ENCODE results near the gene CALR.
A peak's percentile ranks its signal among the peaks of the same experiment; 100 is the strongest.
"Not testable (repeated sequence)": the region's sequence is repeated elsewhere in the genome, so short reads cannot be mapped to it uniquely, and the experiment has no call there.

Gene CALR

DNA sequence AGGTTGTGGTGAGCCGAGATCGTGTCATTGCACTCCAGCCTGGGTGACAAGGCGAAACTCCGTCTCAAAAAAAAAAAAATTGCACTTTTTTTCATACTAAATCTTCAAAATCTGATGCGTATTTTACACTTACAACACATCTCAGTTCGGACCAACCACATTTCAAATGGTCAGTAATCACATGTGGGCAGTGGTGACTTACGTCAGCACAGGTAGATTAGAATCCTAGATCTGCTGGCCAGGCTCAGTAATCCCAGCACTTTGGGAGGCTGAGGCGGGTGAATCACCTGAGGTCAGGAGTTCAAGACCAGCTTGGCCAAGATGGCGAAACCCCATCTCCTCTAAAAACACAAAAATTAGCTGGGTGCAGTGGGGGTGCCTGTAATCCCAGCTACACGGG lies 3.3 kb upstream of the CALR start:
- DNase-seq, result no peak

GRCh38 chr19:12936582-12936981 lies 1.8 kb upstream of the CALR start:
- no peak for DNase-seq

- no peak for DNase-seq
Observed at GRCh38 chr19:12937093-12937926, 1.1 kb upstream of the CALR start.

DNA sequence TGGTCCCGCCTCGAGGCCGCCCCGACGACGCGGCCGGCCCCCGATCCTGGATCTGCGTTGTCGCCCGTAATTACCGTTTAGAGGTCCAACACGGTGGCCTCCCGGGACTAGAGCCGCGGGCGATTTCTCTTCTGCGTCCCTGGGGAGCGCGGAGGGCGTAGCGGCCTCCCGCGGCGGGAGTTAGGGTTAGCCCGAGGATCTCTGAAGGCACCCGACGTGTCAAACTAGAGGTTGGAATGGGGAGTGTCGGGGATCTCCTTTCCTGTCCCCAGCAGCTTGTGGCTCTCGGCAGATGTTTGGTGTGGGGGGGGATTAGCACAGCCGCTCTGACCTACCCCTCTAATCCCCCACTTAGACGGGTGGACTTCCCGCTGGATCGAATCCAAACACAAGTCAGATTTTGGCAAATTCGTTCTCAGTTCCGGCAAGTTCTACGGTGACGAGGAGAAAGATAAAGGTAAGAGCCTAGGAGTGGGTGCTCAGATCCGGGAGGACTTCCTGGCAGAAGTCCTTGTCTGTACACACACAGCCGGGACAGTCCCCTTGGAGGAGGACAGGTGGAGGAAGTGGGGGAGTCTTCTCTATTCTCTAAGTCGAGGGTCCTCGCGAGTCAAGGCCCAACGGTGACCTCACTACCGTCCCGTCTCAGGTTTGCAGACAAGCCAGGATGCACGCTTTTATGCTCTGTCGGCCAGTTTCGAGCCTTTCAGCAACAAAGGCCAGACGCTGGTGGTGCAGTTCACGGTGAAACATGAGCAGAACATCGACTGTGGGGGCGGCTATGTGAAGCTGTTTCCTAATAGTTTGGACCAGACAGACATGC lies 581 bp downstream of the CALR start:
- no peak for DNase-seq

GRCh38 chr19:12939975-12940423 lies 1.6 kb downstream of the CALR start:
- DNase-seq, result no peak

DNA sequence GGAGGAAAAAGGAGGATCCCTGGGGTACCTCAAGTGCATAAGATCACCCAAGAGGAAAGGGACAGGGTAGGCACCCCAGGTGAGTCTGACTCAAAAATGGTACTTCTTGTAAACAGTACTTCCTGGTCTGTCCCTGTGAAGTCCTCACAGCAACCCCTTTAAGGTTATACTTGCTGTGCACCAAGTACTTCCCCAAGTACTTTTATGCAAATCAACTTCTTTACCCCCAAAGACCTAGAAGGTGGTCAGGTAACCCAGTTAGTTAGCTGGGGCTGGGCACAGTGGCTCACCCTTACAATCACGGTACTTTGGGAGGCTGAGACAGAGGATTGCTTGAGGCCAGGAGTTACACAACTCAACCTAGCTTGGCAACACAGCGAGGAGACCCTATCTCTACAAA lies 2.5 kb downstream of the CALR start:
- no peak for DNase-seq

- DNase-seq, result no peak
Observed at GRCh38 chr19:12943437-12944044, 5.1 kb downstream of the CALR start.

DNA sequence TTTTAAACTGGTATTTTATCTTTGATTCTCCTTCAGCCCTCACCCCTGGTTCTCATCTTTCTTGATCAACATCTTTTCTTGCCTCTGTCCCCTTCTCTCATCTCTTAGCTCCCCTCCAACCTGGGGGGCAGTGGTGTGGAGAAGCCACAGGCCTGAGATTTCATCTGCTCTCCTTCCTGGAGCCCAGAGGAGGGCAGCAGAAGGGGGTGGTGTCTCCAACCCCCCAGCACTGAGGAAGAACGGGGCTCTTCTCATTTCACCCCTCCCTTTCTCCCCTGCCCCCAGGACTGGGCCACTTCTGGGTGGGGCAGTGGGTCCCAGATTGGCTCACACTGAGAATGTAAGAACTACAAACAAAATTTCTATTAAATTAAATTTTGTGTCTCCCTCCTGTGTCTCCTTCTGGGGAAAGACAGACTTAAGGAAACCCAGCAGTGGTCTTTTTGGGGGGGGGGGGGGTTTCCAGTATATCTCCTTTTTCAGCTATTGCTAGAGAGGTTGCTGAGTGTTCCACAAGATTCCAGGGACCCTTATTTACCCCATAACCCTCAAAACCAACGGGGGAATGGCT lies 5.8 kb downstream of the CALR start:
- DNase-seq, result no peak

DNA sequence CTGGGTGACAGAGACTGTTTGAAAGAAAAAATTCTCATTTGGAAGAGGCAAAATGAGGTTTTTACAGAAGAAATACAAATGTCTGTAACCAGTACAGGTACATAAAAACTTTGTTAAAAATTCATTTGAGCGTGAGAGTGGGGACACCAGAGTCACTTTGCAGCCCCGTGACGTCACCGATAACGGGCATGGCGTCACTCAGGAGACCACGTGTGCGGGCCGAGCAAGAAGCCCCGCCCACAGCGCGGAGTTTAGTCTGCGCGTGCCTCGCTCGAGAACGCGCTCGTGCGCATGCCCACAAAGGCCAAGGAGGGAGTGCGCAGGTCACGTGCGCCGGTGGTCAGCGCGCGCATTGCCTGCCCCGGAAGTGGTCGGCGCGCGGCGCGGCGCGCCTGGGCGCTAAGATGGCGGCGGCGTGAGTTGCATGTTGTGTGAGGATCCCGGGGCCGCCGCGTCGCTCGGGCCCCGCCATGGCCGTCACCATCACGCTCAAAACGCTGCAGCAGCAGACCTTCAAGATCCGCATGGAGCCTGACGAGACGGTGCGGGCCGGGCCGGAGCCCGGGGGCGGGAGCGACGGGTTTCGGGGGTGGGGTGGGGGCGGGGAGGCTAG lies 7.2 kb downstream of the CALR start, which contains the start of gene RAD23A:
RAD23A (plus strand) TSS at position 384 of the 613 bp plus-strand sequence; CDS start at position 471, 87 bp downstream.
- peak; percentile 99 for DNase-seq

DNA sequence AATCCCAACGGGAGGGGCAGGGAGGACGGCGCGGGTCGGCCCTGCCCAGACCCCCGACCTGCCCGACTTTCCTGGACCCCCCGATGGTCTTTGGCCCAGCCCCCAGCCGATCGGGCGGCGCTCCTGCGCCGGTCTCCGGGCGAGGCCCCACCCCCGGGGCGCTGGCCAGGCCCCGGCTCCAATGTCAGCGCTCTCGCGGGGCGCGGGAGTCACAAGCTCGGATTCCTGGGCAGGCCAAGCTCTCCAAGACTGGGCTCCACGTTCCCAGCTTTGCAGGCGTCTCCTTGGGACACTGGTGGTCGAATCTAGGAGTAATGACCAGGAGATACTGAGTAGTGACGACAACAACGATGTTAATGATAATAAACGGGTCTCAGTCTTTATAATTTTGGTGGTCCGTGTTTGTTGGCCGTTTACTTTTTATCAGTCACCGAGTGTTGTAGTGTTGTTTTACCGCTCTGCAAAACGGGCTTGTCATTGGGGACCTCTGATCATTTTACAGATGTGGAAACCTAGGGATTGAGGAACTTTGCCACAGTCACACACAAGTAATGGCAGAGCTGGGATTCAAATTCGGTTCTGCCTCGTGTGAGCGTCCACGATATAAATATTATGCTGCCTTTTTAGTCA lies 7.8 kb downstream of the CALR start:
- no peak for DNase-seq

DNA sequence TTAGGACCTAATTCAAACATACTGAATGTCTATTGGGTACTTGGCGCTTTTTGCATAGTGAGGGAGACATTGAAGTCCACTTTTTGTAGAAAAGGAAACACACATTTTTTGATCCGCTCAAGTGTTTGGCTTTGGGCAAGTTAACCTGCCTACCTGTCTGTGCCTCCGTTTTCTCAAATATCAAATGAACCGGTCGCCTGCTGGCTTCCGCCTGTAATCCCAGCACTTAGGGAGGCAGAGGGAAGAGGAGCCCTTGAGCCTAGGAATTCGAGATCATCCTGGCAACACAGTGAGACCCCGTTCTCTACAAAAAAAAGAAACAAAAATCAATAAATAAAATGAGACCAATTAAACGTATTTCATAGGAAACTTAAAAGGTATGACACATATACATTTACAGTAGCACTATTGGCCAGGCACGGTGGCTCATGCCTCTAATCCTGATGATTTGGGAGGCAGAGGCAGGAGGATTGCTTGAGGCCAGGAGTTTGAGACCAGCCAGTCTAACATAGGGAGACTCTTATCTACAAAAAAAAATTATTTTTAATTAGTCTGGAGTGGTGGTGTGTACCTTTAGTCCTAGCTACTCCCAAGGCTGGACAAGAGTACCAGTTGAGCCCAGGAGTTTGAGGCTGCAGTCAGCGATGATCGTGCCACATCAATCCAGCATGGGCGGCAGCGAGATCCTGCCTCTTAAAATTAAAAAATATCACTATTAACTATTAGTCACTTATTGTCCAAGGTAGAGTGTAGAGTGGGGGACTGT lies 8.5 kb downstream of the CALR start:
- DNase-seq, result no peak

DNA sequence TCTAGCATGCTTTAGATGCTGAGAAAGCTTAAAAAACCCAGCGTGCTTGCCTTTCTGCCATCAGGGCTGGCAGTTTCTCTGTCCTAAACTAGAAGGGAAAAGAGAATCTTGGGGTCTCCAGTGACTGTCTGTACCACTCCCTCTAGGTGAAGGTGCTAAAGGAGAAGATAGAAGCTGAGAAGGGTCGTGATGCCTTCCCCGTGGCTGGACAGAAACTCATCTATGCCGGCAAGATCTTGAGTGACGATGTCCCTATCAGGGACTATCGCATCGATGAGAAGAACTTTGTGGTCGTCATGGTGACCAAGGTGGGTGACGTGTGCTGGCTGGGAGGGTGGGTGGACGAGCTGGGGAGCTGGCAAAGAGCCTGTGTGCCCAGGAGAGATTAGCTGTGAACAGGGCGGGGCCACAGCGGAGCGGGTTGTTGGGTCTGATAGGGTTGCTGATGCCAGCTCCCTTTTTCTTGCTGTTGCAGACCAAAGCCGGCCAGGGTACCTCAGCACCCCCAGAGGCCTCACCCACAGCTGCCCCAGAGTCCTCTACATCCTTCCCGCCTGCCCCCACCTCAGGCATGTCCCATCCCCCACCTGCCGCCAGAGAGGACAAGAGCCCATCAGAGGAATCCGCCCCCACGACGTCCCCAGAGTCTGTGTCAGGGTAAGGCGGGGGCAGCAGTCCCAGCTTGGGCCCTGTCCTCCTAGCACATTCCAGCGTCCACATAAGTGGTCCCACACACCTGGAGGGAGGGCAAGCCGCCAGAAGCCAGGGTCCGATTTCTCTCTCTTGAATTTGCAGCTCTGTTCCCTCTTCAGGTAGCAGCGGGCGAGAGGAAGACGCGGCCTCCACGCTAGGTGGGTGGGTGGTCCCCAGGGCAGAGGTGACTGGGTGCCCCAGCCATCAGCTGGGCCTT lies 9.5 kb downstream of the CALR start:
- no peak for DNase-seq

DNA sequence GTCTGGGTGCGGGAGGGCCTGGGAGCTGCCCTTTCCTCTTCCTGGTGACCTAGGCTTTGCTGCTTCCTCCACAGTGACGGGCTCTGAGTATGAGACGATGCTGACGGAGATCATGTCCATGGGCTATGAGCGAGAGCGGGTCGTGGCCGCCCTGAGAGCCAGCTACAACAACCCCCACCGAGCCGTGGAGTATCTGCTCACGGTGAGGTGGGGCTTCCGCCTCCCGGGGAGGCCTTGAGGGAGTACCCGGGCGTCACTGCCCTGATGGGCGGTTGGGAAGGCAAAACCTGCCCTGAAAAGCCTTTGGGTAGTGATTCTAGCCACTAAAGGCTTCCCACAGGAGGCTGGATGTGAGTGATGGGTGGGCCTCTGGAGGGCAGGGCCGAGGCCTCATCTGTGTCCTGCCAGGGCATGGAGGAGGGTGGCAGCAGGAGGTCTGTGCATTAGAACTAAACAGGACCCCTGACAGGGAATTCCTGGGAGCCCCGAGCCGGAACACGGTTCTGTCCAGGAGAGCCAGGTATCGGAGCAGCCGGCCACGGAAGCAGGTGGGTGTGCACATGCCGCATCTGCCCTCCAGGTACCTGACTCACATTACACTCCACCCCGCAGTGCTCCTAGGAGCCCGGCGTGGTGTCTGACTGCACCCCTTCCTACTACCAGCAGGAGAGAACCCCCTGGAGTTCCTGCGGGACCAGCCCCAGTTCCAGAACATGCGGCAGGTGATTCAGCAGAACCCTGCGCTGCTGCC lies 10.4 kb downstream of the CALR start:
- DNase-seq, result no peak

DNA sequence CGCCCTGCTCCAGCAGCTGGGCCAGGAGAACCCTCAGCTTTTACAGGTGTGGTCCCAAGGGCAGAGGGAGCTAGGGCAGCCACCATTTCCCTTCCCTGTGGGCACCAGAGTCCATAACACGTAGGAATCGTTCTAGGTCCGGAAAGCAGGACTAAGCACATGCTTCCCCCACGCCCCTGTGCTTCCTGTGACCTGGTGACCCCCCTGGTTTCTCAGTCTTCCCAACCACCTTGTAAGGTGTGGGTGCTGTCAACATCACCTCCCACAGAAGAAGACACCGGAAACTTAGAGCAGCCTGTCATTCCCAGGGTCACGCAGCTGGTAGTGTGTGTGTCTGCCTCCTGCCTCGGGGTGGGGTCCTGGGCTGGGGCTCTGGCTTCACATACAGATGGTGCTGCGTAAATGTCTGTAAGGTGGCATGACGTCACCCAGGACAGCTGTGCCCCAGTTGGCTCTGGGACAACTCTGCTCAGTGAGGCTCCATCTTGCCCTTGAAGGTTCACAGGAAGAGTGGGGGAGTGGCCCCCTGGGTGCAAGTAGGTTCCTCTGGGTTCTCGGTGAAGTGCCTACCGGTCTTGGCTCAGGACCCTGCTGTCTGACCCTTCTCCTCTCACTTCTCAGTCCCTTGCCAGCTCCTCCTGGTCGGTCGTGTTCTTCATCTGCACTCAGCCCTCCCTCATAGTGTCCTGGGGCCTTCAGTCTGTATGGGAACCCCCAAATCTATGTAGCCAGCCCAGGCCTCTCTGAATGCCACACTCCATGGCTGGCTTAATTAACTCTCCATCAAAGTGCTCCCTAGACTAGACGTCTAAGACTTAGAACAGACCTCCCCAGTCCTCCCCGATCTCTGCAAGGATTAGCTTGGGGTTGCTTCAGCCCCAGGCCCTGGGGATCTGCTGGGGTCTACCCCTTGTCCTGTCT lies 11.2 kb downstream of the CALR start:
- no peak for DNase-seq

GRCh38 chr19:12952050-12952449 lies 13.6 kb downstream of the CALR start:
- DNase-seq, result not testable (repeated sequence)

DNA sequence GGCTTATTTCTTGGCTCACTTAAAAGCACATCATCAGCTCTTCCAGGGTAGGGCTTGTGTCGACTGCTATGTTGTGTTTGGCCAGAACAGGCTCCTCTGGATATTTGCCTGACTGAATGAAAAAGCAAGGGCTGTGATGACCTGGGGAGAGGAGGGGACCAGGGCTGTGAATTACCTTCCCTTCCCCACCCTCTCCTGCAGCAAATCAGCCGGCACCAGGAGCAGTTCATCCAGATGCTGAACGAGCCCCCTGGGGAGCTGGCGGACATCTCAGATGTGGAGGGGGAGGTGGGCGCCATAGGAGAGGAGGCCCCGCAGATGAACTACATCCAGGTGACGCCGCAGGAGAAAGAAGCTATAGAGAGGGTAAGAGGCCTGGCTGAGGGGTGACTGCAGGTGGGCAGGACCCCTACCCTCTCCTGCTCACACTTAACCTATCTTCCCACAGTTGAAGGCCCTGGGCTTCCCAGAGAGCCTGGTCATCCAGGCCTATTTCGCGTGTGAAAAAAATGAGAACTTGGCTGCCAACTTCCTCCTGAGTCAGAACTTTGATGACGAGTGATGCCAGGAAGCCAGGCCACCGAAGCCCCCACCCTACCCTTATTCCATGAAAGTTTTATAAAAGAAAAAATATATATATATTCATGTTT lies 14.2 kb downstream of the CALR start:
- DNase-seq, result peak; percentile 83

DNA sequence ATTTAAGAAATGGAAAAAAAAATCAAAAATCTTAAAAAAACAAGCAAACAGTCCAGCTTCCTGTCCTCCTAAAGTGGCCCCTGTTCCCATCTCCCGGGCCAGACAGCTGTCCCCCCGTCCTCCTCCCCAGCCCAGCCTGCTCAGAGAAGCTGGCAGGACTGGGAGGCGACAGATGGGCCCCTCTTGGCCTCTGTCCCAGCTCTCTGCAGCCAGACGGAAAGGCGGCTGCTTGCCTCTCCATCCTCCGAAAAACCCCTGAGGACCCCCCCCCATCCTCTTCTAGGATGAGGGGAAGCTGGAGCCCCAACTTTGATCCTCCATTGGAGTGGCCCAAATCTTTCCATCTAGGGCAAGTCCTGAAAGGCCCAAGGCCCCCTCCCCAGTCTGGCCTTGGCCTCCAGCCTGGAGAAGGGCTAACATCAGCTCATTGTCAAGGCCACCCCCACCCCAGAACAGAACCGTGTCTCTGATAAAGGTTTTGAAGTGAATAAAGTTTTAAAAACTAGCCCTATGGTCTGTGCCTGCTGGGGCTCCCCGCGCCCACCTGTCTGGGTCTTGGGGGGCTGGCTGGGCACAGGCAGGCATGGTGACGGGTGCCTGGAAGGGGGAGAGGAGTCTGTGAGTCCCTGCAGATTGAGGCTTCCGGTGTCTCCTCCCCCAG lies 14.9 kb downstream of the CALR start:
- DNase-seq, result peak; percentile 82
